GM12892 (cell line): Measurements from ENCODE around the gene TEX264.

Experiments
- POLR2A ChIP-seq: IDR thresholded peaks from 2 replicates; pipeline ENCODE4 v1.6.1; 2011; ENCODE audit warnings: low read depth, low read length, control low read depth
- POLR2AphosphoS5 ChIP-seq: IDR thresholded peaks from 2 replicates; pipeline ENCODE4 v1.6.1; 2011; ENCODE audit warnings: low read depth, low read length, control low read depth

DNA sequence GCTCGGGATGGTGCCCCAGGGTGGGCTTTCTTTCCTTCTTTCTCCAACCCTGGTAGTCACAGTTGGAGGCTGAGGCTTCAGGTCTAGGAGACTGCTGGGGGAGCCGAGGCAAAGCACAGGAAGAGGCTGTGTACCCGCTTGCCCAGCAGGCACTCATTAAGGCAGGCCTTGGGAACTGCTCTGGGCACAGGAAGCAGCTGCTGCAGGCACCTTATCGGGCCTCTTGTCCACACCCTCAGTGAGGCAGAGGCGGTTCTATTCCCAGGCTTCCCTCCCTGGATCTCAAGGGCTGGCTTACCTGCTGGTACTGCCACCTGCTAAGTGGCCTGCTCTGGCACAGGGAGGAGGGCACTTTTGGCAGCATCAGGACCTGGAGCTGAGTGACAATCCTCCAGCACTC, 20.0 kb downstream of the TEX264 start:
- TF ChIP-seq POLR2A (no peak), POLR2AphosphoS5 (no peak)
